HG02763 (cell line): ENCODE data around the gene MOCOS.

Source experiments
- ATAC-seq: cut with Tn5 transposase; IDR thresholded peaks from one replicate; pipeline ENCODE4 v1.9.1; 2021; ENCODE audit warnings: mild to moderate bottlenecking, moderate library complexity; ENCODE audit not compliant: unreplicated experiment

MOCOS gene

GRCh38 chr18:36179562-36180355 is 7.5 kb upstream of the MOCOS start:
- ATAC-seq = no peak

- ATAC-seq = no peak
These were observed 5.9 kb upstream of the MOCOS start for GRCh38 chr18:36181441-36181840.

GRCh38 chr18:36181898-36182506 is 5.3 kb upstream of the MOCOS start:
- no peak for ATAC-seq

GRCh38 chr18:36183033-36183432 is 4.3 kb upstream of the MOCOS start:
- no peak for ATAC-seq

GRCh38 chr18:36183987-36184386 is 3.3 kb upstream of the MOCOS start:
- no peak for ATAC-seq

GRCh38 chr18:36185157-36185556 is 2.1 kb upstream of the MOCOS start:
- no peak for ATAC-seq

GRCh38 chr18:36185901-36186460 is 1.3 kb upstream of the MOCOS start:
- ATAC-seq = no peak

- ATAC-seq = no peak
These were observed 670 bp upstream of the MOCOS start for GRCh38 chr18:36186461-36187192.

GRCh38 chr18:36187826-36188721 is 777 bp downstream of the MOCOS start:
- ATAC-seq = peak; percentile 4

GRCh38 chr18:36188916-36189315 is 1.6 kb downstream of the MOCOS start:
- no peak for ATAC-seq

GRCh38 chr18:36189486-36189885 is 2.2 kb downstream of the MOCOS start:
- ATAC-seq = no peak

- no peak for ATAC-seq
These were observed 4.0 kb downstream of the MOCOS start for GRCh38 chr18:36191286-36191685.

GRCh38 chr18:36191711-36192110 is 4.4 kb downstream of the MOCOS start:
- ATAC-seq = no peak

GRCh38 chr18:36194600-36195315 is 7.5 kb downstream of the MOCOS start:
- ATAC-seq = no peak

GRCh38 chr18:36195427-36196122 is 8.3 kb downstream of the MOCOS start:
- ATAC-seq = no peak

GRCh38 chr18:36196238-36196995 is 9.1 kb downstream of the MOCOS start:
- no peak for ATAC-seq

- no peak for ATAC-seq
These were observed 10.3 kb downstream of the MOCOS start for GRCh38 chr18:36197511-36198166.

GRCh38 chr18:36199691-36200295 is 12.5 kb downstream of the MOCOS start:
- no peak for ATAC-seq
